Peyer's patch (tissue), 4 donors: ENCODE data around the gene TMEM100.

Experiments used
- CTCF ChIP-seq, 6 experiments: fragments of 450-650 bp in 4 of 6; fragments of 200-600 bp in 2 of 6; sonication (generic) in 1 of 6; IDR thresholded peaks; one replicate each; pipeline ENCODE4 v1.5.1; 2017 to 2019; ENCODE audit warnings: antibody characterized with exemption in 6 of 6, mild to moderate bottlenecking in 3 of 6, moderate library complexity in 1 of 6
- POLR2A ChIP-seq, 2 donors: fragments of 450-650 bp; IDR thresholded peaks; one replicate each; pipeline ENCODE4 v1.5.1; 2017; ENCODE audit warnings: antibody characterized with exemption in 2 of 2, mild to moderate bottlenecking in 2 of 2, moderate library complexity in 2 of 2

GRCh38 chr17:55681342-55681700 is 41.3 kb downstream of the TMEM100 start:
- TF ChIP-seq CTCF (IDR thresholded peaks at IDR 0.05) (no peak), POLR2A (IDR thresholded peaks at IDR 0.05) (no peak)
